Right lobe of liver (tissue), 6 donors: ENCODE data around the gene CXCR4. TPM values are rescaled to one million over a fixed set of nuclear protein-coding genes. Genes with fewer than 3 reads are reported as not detected.

Source experiments
- ATAC-seq, 4 donors: fragments of 200-7000 bp; cut with Tn5 transposase; one replicate each; pipeline ENCODE4 v1.9.1; 2020; ENCODE audit warnings: mild to moderate bottlenecking in 4 of 4, moderate library complexity in 4 of 4
- DNase-seq, 3 donors: peaks; one replicate each; pipeline ENCODE4 v3.0.0-alpha.2; 2020
- H3K27ac ChIP-seq, 3 donors: fragments of 200-600 bp; one replicate each; pipeline ENCODE4 v1.8.0; 2022
- H3K27me3 ChIP-seq, 2 donors: fragments of 200-600 bp; one replicate each; pipeline ENCODE4 v1.8.0; 2022
- H3K36me3 ChIP-seq, 4 donors: fragments of 200-600 bp; sonication (generic) in 1 of 4; one replicate each; pipeline versions ENCODE4 v1.5.1 to v1.8.0; 2017 to 2022; ENCODE audit warnings: control low read depth in 1 of 4
- H3K4me1 ChIP-seq, 4 donors: fragments of 200-600 bp; sonication (generic) in 1 of 4; one replicate each; pipeline versions ENCODE4 v1.5.1 to v1.8.0; 2017 to 2022; ENCODE audit warnings: control low read depth in 1 of 4
- H3K4me3 ChIP-seq, 3 donors: fragments of 200-600 bp; one replicate each; pipeline ENCODE4 v1.8.0; 2022
- H3K9me3 ChIP-seq, 4 donors: fragments of 200-600 bp; sonication (generic) in 1 of 4; one replicate each; pipeline versions ENCODE4 v1.5.1 to v1.8.0; 2017 to 2022; ENCODE audit warnings: control low read depth in 1 of 4
- POLR2A ChIP-seq: fragments of 450-650 bp; IDR thresholded peaks from one replicate; pipeline ENCODE4 v1.6.1; 2017; ENCODE audit warnings: antibody characterized with exemption, mild to moderate bottlenecking
- WGBS: methylation state at CpG from one replicate; pipeline ENCODE4 v1.1.6; 2018; ENCODE audit warnings: low coverage, low lambda C conversion rate; ENCODE audit not compliant: insufficient coverage; ENCODE audit errors: missing lambda C conversion rate; 5-methylcytosine and 5-hydroxymethylcytosine counted together
- intact Hi-C, 2 donors: fragments of 100-400 bp; cut with DNase I; formaldehyde crosslinking; loops; one replicate each; pipeline versions ENCODE4 v1.11.2 to v1.14.1; 2022
- total RNA-seq, 6 experiments: library from RNA; depleted of rRNA in 2 of 6; stranded (reverse); fragments of >200 nt in 2 of 6; fragmentation: NEBNext Ultra II Directional in 3 of 6; extraction: Animal tissue kit (Norgen Biotek cat#: 25700) in 3 of 6; gene quantifications; one replicate each; pipeline versions ENCODE4 v1.1.0 to v1.2.4, GENCODE V29; 2016 to 2023
- TF ChIP-seq, protein P1 (sequence below), 4 donors: fragments of 200-600 bp in 3 of 4; fragments of 450-650 bp in 1 of 4; IDR thresholded peaks; one replicate each; pipeline versions ENCODE4 v1.5.1 to v1.8.0; 2016 to 2022; ENCODE audit warnings: antibody characterized with exemption in 4 of 4, mild to moderate bottlenecking in 2 of 4
- donor health status: DM: no; HTN: yes; CAD: no.
- donor health status: DM: no; HTN: no; CAD: no.
- donor health status: DM: no; HTN: no; CAD: no.
- donor health status: DM: no; HTN: yes; CAD: no.
- donor health status: DM: no; HTN: yes; CAD: no.

CXCR4 gene
- total RNA-seq, 6 experiments from 2014 or later: 1.8 to 12.6 (median 6.9) TPM

DNA sequence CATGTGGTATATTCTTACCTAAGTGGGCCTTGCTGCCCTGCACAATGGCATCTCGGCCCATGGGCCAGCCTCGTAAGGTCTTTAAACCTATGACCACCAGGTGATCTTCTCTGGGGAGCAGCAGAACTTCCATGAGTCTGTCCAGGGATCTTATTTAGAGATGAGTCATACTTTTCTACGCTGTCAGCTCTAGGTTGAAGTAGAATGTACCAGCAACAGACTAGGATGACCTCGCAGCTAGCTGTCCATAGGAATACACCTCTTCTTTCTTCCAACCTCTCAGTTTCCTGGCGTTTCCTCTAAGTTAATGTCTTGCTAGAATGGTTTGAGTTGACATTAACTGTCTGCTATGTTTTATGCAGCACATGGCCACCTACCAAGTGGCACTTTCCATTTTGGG is 15.6 kb upstream of the CXCR4 start:
- H3K27ac ChIP-seq: no peak overlapping the region
- WGBS: 37% methylated on average over 4 of the region's 5 CpGs
- no peak overlapping the region for H3K4me3 ChIP-seq
- no peak for DNase-seq
- ATAC-seq: no peak
- no peaks in the 10 kb centered on the region for H3K4me1 ChIP-seq
- intact Hi-C loops: no loop called here
- H3K27me3 ChIP-seq: no peaks in the 10 kb centered on the region
- no peak for TF ChIP-seq POLR2A
- TF ChIP-seq, protein P1, sequence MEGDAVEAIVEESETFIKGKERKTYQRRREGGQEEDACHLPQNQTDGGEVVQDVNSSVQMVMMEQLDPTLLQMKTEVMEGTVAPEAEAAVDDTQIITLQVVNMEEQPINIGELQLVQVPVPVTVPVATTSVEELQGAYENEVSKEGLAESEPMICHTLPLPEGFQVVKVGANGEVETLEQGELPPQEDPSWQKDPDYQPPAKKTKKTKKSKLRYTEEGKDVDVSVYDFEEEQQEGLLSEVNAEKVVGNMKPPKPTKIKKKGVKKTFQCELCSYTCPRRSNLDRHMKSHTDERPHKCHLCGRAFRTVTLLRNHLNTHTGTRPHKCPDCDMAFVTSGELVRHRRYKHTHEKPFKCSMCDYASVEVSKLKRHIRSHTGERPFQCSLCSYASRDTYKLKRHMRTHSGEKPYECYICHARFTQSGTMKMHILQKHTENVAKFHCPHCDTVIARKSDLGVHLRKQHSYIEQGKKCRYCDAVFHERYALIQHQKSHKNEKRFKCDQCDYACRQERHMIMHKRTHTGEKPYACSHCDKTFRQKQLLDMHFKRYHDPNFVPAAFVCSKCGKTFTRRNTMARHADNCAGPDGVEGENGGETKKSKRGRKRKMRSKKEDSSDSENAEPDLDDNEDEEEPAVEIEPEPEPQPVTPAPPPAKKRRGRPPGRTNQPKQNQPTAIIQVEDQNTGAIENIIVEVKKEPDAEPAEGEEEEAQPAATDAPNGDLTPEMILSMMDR (IDR thresholded peaks at IDR 0.05): no peak
- H3K36me3 ChIP-seq: no peaks in the 10 kb centered on the region
- H3K9me3 ChIP-seq: no peaks in the 10 kb centered on the region

DNA sequence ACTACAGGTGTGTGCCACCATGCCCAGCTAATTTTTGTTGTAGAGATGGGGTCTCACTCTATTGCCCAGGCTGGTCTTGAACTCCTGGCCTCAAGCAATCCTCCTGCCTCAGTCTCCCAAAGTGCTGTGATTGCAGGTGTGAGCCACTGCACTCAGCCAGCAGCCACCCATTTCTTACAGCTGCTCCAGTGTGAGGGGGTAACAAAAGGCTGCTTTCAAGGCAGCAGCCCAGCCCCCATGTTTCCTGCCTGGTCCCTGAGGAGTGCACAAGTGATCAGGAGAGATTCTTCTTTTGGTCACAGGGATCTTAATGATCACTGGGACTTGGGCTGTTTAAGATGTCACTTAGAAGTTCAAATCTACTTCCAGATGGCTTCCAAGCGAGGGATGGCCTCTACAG is 15.2 kb upstream of the CXCR4 start:
- no peak overlapping the region for H3K4me3 ChIP-seq
- intact Hi-C loops: no loop called here
- H3K27me3 ChIP-seq: no peaks in the 10 kb centered on the region
- H3K27ac ChIP-seq: no peak overlapping the region
- WGBS: 38% methylated on average over 1 of the region's 1 CpG
- ATAC-seq: no peak
- TF ChIP-seq POLR2A: no peak
- TF ChIP-seq, protein P1 (IDR thresholded peaks at IDR 0.05): no peak
- no peaks in the 10 kb centered on the region for H3K4me1 ChIP-seq
- no peaks in the 10 kb centered on the region for H3K36me3 ChIP-seq
- DNase-seq: no peak
- H3K9me3 ChIP-seq: no peaks in the 10 kb centered on the region

DNA sequence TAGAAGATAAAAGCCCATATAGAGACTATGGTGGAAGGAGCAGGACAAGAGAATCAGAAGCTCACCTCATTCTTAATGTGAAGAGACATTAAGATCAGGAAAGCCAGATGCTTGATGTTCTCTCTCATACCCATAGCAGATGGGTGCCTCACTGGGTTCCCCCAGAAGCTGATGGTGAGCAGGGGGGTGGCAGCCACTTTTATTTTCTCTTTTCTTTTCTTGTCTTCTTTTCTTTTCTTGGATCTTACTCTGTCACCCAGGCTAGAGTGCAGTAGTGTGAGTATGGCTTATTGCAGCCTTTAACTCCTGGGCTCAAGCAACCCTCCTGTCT is 14.8 kb upstream of the CXCR4 start:
- Histone ChIP-seq H3K36me3 (no peaks in the 10 kb centered on the region), H3K4me3 (no peak overlapping the region), H3K9me3 (no peaks in the 10 kb centered on the region), H3K27me3 (no peaks in the 10 kb centered on the region), H3K27ac (no peak overlapping the region), H3K4me1 (no peaks in the 10 kb centered on the region)
- TF ChIP-seq POLR2A: no peak
- TF ChIP-seq, protein P1 (IDR thresholded peaks at IDR 0.05): no peak
- ATAC-seq (no peak), DNase-seq (no peak)
- intact Hi-C loops: no loop called here

DNA sequence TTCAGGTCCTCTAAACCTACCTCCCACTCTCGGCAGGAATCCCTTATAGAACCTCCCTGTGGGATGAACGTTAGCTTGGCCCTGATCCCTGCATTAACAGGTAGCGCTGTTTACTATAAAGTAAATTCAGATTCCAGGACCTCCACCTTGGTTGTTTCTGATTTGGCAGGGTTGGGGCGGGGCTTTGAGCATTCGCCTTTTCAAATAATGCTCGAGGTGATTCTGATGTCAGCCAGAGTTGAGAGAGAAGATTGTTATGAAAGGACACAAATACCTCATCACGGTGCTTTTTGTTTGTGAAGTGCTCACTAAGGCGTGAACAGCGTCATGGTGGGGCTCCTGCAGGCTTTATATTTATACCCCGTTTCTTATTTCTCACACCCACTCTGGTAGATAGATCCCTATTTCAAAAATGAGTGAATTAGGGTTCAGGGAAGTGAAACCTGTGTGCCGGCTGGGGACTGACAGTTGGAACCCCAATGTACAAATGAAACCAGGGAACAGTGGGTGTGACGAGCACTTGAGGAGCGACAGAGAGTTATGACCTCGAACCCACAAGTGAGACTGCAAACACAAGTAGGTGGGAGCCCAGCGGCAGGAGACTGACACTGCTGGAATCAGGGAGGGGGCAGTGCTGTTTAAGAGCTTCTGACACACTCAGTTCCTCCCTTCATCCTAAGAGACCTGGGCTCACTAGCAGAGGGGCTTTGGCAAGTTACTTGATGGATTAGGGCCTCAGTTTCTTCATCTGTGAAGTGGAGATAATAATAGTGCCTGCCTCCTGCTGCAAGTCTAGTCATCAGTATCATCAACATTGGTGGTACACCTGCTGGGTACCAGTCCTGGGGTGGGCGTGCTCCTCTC is 14.2 kb upstream of the CXCR4 start:
- Histone ChIP-seq H3K36me3 (no peaks in the 10 kb centered on the region), H3K4me1 (no peaks in the 10 kb centered on the region), H3K9me3 (no peaks in the 10 kb centered on the region), H3K27me3 (no peaks in the 10 kb centered on the region), H3K27ac (peak overlapping the region in 1 of 3 donors; percentile 51), H3K4me3 (no peak overlapping the region)
- TF ChIP-seq, protein P1 (IDR thresholded peaks at IDR 0.05): no peak
- peak; percentile 36 for TF ChIP-seq POLR2A
- ATAC-seq (peak; percentile 20 to 47 (median 38)), DNase-seq (no peak)
- WGBS: 38% methylated on average over 15 of the region's 16 CpGs
- intact Hi-C loops: no loop called here
